GM21619 (cell line): ENCODE data around the gene EXOC4.
"Not testable (repeated sequence)": the region's sequence is repeated elsewhere in the genome, so short reads cannot be mapped to it uniquely, and the experiment has no call there.

ENCODE experiments used
- ATAC-seq: cut with Tn5 transposase; IDR thresholded peaks from one replicate; pipeline ENCODE4 v1.9.1; 2021; ENCODE audit not compliant: unreplicated experiment

The EXOC4 gene

GRCh38 chr7:133313575-133313974 is 60.7 kb downstream of the EXOC4 start:
- ATAC-seq, result no peak

DNA sequence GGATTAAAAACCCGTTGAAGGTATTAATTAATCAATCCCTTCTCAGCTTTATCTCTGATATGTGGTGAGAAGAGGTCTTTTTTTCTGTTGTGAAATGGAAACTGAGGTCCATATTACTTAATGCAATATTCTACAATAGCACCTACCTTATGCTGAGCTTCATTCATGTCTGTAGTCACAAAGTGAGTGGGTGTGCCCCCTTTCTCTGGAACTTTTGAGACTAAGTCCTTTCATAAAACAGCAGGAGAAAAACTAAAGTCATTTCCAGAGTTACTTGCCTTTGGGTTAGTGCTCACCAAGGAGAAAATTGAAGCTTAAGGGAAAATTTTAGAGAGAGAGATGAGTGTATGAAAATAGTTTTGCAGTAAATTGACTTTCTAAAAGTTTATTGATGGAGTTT is 61.2 kb downstream of the EXOC4 start:
- no peak for ATAC-seq

GRCh38 chr7:133315332-133316040 is 62.6 kb downstream of the EXOC4 start:
- ATAC-seq, result no peak

DNA sequence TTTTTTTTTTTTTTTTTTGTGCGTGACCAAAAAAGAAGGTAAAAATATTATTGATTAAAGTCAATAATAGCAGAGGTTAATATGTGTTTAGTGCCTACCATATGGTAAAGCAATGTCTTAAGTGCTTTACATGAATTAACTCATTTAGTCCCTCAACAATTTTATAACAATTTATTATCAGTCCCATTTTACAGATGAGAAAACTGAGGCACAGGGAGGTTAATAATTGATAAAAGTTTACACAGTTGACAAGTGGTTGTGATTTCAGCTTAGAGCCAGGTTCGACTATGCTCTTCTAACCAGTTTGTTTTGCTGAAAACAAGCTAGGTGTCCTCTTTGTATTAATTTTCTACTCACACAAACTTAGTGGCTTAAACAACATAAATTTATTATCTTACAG is 67.0 kb downstream of the EXOC4 start:
- no peak for ATAC-seq

DNA sequence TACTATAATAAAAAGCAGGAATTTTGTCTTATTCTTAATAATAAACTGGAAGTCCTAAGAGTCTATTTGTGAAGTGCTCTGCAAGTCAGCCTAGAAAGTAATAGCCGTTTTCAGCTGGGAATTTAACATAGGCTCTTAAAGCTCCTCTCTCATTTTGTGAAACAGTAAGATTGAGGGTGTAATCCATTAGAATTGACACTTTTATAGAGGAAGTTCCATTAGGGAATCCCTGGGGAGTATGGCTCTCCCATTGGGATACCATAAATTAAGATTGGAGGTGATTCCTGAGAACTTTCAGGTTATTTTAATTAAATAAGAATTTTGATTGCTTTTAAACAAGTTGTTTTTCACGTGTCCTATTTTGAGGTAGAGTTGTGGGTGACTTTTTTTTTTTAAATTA is 68.0 kb downstream of the EXOC4 start:
- ATAC-seq, result no peak

GRCh38 chr7:133321366-133321765 is 68.5 kb downstream of the EXOC4 start:
- not testable (repeated sequence) for ATAC-seq

DNA sequence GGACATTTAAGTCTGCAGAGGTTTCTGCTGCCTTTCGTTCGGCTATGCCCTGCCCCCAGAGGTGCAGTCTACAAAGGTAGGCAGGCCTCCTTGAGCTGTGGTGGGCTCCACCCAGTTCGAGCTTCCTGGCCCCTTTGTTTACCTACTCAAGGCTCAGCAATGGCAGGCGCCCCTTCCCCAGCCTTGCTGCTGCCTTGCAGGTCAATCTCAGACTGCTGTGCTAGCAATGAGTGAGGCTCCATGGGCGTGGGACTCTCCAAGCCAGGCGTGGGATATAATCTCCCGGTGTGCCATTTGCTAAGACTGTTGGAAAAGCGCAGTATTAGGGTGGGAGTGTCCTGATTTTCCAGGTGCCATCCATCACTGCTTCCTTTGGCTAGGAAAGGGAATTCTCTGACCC is 73.9 kb downstream of the EXOC4 start:
- ATAC-seq, result not testable (repeated sequence)

GRCh38 chr7:133328021-133328420 is 75.1 kb downstream of the EXOC4 start:
- not testable (repeated sequence) for ATAC-seq

- no peak for ATAC-seq
Observed at GRCh38 chr7:133330085-133330484, 77.2 kb downstream of the EXOC4 start.

GRCh38 chr7:133331861-133332260 is 79.0 kb downstream of the EXOC4 start:
- ATAC-seq, result no peak

- ATAC-seq, result no peak
Observed at GRCh38 chr7:133339772-133340171, 86.9 kb downstream of the EXOC4 start.

DNA sequence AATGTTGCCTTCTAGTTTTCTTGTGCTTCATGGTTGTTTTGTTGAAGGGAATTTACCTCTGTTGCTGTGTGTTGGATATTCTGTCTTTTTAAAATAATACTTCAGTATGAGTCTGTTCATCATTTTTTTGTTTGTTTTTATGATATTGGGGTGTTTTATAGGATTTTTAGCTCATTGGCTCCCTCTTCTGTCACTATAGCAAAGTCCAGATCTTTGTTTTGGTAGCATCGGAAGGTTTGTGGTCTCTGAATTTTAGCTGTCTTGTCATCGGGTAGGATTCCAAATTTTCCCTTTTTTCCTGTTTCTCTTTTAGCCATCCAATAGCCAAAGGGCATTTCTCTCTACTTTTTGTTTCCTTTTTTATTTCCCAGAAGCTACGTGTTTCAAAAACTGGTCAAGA is 91.4 kb downstream of the EXOC4 start:
- ATAC-seq, result no peak

DNA sequence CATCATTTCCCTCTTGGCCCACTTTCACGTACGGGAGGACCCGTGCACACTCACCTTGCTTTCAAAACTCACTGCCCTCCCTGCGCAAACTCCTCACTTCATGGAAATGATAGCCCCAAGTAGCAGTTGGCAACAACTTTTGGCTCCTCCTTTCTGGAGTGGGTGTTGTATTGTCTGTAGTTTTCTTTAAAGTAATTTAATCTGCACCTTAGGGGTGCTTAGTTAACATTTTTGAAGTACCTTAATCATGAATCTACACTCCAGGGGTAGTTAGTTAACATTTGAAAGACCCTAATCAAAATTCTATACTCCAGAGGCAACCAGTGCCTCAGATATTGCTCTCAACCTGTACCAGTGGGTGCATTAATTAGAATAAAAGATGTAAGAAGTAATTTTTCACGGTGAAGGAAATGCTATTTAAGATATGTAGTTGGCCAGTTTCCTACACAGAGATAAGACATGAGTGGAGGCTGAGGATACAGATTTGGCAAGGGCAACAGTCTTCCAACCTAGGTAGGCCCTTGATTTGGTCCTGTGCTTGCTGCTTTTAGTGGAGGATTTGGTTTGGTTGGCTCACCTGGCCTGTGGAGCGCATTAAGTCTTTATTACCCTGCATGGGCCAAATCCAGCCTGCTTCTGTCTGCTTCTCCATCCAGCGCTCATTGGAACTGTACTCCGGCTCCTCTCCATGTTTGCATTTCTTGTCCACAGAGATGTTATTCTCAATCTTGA is 93.0 kb downstream of the EXOC4 start:
- ATAC-seq, result no peak

DNA sequence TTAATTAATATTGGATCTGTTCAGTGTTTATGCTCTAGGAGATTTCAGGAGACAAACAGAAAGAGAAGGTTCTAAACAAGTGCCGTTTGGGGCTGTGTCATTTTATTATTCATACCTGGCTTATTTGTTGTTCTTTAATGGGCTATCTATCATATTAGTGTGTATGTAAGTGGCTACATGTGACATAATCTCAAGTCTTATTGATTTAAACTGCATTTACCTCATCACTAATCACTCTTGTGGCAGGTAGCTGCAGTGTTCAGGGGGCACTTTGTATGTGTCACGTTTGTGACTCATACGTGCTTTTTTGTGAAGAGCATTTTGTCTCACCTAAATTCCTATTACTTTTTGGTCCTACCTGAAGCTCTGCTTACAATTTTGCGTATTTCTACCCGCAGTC is 95.4 kb downstream of the EXOC4 start:
- ATAC-seq, result no peak

- no peak for ATAC-seq
Observed at GRCh38 chr7:133349101-133349500, 96.2 kb downstream of the EXOC4 start.

GRCh38 chr7:133352430-133352829 is 99.6 kb downstream of the EXOC4 start:
- no peak for ATAC-seq

- ATAC-seq, result no peak
Observed at GRCh38 chr7:133353775-133354174, 100.9 kb downstream of the EXOC4 start.

- ATAC-seq, result no peak
Observed at GRCh38 chr7:133354546-133355324, 101.9 kb downstream of the EXOC4 start.

- ATAC-seq, result no peak
Observed at GRCh38 chr7:133355325-133355708, 102.4 kb downstream of the EXOC4 start.

- no peak for ATAC-seq
Observed at GRCh38 chr7:133355822-133356221, 102.9 kb downstream of the EXOC4 start.

DNA sequence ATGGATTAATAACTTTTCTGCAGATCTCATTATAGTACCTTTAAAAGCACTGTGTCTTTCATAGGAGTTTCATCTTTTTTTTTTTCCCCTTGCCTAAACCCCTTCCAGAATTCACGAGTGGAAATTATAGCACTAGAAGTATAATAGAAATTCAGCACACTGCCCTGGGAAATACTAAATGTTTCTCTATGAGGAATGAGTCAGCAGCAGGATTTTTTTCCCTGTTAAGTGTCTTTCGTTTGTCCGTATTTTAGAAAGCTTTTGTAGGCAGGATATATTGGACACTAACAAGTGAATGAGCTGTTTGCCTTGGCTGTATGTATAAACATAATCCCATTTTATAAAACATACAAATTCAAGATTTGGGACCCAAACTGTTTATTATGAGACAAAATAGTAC is 105.8 kb downstream of the EXOC4 start:
- no peak for ATAC-seq

GRCh38 chr7:133359449-133359848 is 106.6 kb downstream of the EXOC4 start:
- no peak for ATAC-seq
